Ovary (tissue), 9 donors: ENCODE measurements around the gene TMEM151B. TPM values are rescaled to one million over a fixed set of nuclear protein-coding genes. Genes with fewer than 3 reads are reported as not detected.
A peak's percentile ranks its signal among the peaks of the same experiment; 100 is the strongest.

ENCODE experiments used
- DNase-seq, 5 donors: peaks; one replicate each; pipeline ENCODE4 v3.0.0-alpha.2; 2019 to 2020
- H3K27ac ChIP-seq, 2 donors: fragments of 200-600 bp; one replicate each; pipeline versions ENCODE4 v1.5.1 to v1.8.0; 2019 to 2022
- H3K27me3 ChIP-seq: fragments of 200-600 bp; one replicate; pipeline ENCODE4 v1.8.0; 2022
- H3K36me3 ChIP-seq: fragments of 200-600 bp; sonication (generic); one replicate; pipeline ENCODE4 v1.5.1; 2019
- H3K4me1 ChIP-seq: one replicate; pipeline ENCODE4 v1.8.1; 2013; ENCODE audit warnings: mild to moderate bottlenecking, moderate library complexity; ENCODE audit not compliant: insufficient read depth
- H3K4me3 ChIP-seq: fragments of 200-600 bp; sonication (generic); one replicate; pipeline ENCODE4 v1.5.1; 2017
- H3K9me3 ChIP-seq, 2 donors: fragments of 200-600 bp in 1 of 2; sonication (generic) in 1 of 2; one replicate each; pipeline versions ENCODE4 v1.5.1 to v1.8.1; 2013 to 2019; ENCODE audit warnings: mild to moderate bottlenecking in 1 of 2, moderate library complexity in 1 of 2
- CTCF ChIP-seq, 3 donors: fragments of 450-650 bp in 2 of 3; fragments of 200-600 bp in 1 of 3; IDR thresholded peaks; one replicate each; pipeline versions ENCODE4 v1.5.1 to v1.8.0; 2016 to 2022; ENCODE audit warnings: antibody characterized with exemption in 3 of 3, mild to moderate bottlenecking in 1 of 3
- EP300 ChIP-seq: sonication (generic); formaldehyde crosslinking; IDR thresholded peaks from one replicate; pipeline ENCODE4 v1.6.1; 2017; ENCODE audit warnings: antibody characterized with exemption
- POLR2A ChIP-seq: fragments of 450-650 bp; IDR thresholded peaks from one replicate; pipeline ENCODE4 v1.6.1; 2017; ENCODE audit warnings: antibody characterized with exemption, mild to moderate bottlenecking, moderate library complexity
- WGBS, 3 donors: extraction: QIAGEN DNeasy Blood & Tissue Kit in 1 of 3; methylation state at CpG; one replicate each; pipeline versions ENCODE4 v1.1.5 to v1.1.7; 2013 to 2017; 5-methylcytosine and 5-hydroxymethylcytosine counted together
- intact Hi-C, 4 donors: fragments of 100-400 bp; cut with DNase I; formaldehyde crosslinking; loops; one replicate each; pipeline versions ENCODE4 v1.11.0 to v1.15.1; 2022 to 2023
- polyA plus RNA-seq, 2 donors: library from polyadenylated mRNA; stranded (reverse); fragments of 200-250 nt in 1 of 2; fragments of 350-450 nt in 1 of 2; fragmentation: Illumina TruSeq in 1 of 2; extraction: RNeasy Lipid Tissue Mini Kit (QIAGEN cat#74804) in 1 of 2; gene quantifications; one replicate each; pipeline ENCODE4 v1.2.3, GENCODE V29; 2013 to 2014
- total RNA-seq, 7 donors: library from RNA; depleted of rRNA in 2 of 7; stranded (reverse); fragments of >200 nt in 2 of 7; fragmentation: NEBNext Ultra II Directional in 3 of 7; extraction: Animal tissue kit (Norgen Biotek cat#: 25700) in 3 of 7; gene quantifications; one replicate each; pipeline versions ENCODE4 v1.1.0 to v1.2.4, GENCODE V29; 2016 to 2023
- donor health status: DM: no; HTN: no; CAD: no; lungs with moderate emphysema.
- donor health status: DM: no; HTN: no; CAD: no.
- donor health status: Bipolar disorder and iron deficiency.
- donor health status: DM: yes; HTN: yes; CAD: no.
- donor health status: DM: no; HTN: no; CAD: no.
- donor health status: DM: yes; HTN: yes; CAD: no.

TMEM151B gene
- total and polyA plus RNA-seq, 9 donors = under 0.01 to 0.12 (median 0.05) TPM; not detected in 4

- no peak for TF ChIP-seq EP300
- TF ChIP-seq POLR2A = no peak
- TF ChIP-seq CTCF (IDR thresholded peaks at IDR 0.05) = no peak
- intact Hi-C loops = loop anchor here in 1 of 4 donors (5.0 kb wide), 1 partner anchor 51 kb away; no protein-coding TSS in a partner anchor
- no peak for DNase-seq
- Histone ChIP-seq H3K27me3 (no peaks in the 10 kb centered on the region), H3K4me1 (peaks cover 22% of the 10 kb centered on the region), H3K9me3 (no peaks in the 10 kb centered on the region), H3K4me3 (no peak overlapping the region), H3K27ac (peak overlapping the region in 1 of 2 donors; percentile 67), H3K36me3 (no peaks in the 10 kb centered on the region)
- 81 to 92% (median 89%) methylated on average over 6 of the region's 6 CpGs for WGBS, 3 donors
These were observed 42.2 kb upstream of the TMEM151B start for GRCh38 chr6:44228031-44228430.

GRCh38 chr6:44228433-44228832 is 41.8 kb upstream of the TMEM151B start:
- H3K9me3 ChIP-seq = no peaks in the 10 kb centered on the region
- intact Hi-C loops = loop anchor here in 1 of 4 donors (5.0 kb wide), 1 partner anchor 51 kb away; no protein-coding TSS in a partner anchor
- WGBS, 3 donors = 88 to 98% (median 93%) methylated on average over 7 of the region's 7 CpGs
- no peak for TF ChIP-seq CTCF (IDR thresholded peaks at IDR 0.05)
- TF ChIP-seq POLR2A = no peak
- no peak for TF ChIP-seq EP300
- no peak overlapping the region for H3K27ac ChIP-seq
- no peaks in the 10 kb centered on the region for H3K36me3 ChIP-seq
- H3K27me3 ChIP-seq = no peaks in the 10 kb centered on the region
- peaks cover 22% of the 10 kb centered on the region for H3K4me1 ChIP-seq
- no peak for DNase-seq
- H3K4me3 ChIP-seq = no peak overlapping the region

- Histone ChIP-seq H3K27ac (no peak overlapping the region), H3K27me3 (no peaks in the 10 kb centered on the region), H3K4me1 (peaks cover 22% of the 10 kb centered on the region), H3K4me3 (no peak overlapping the region), H3K36me3 (no peaks in the 10 kb centered on the region), H3K9me3 (no peaks in the 10 kb centered on the region)
- 67 to 69% (median 68%) methylated on average over 5 of the region's 5 CpGs for WGBS, 3 donors
- intact Hi-C loops = loop anchor here in 1 of 4 donors (5.0 kb wide), 1 partner anchor 52 kb away; no protein-coding TSS in a partner anchor
- no peak for DNase-seq
- no peak for TF ChIP-seq EP300
- TF ChIP-seq CTCF (IDR thresholded peaks at IDR 0.05) = no peak
These were observed 41.4 kb upstream of the TMEM151B start for GRCh38 chr6:44228836-44229235.

GRCh38 chr6:44229376-44230033 is 40.7 kb upstream of the TMEM151B start:
- Histone ChIP-seq H3K27me3 (no peaks in the 10 kb centered on the region), H3K27ac (no peak overlapping the region), H3K4me1 (peaks cover 19% of the 10 kb centered on the region), H3K36me3 (no peaks in the 10 kb centered on the region), H3K4me3 (no peak overlapping the region), H3K9me3 (no peaks in the 10 kb centered on the region)
- DNase-seq = no peak
- TF ChIP-seq CTCF (IDR thresholded peaks at IDR 0.05) (no peak), POLR2A (no peak), EP300 (no peak)
- 81 to 87% (median 82%) methylated on average over 11 of the region's 11 CpGs for WGBS, 3 donors
- intact Hi-C loops = loop anchor here in 2 of 4 donors (5.0 kb wide), 2 partner anchors 52 to 57 kb away; no protein-coding TSS in a partner anchor
